HepG2 (cell line): Measurements from ENCODE around the gene CCK. TPM values are rescaled to one million over a fixed set of nuclear protein-coding genes. Genes with fewer than 3 reads are reported as not detected.

Experiments used
- ATAC-seq: fragments of 200-7000 bp; cut with Tn5 transposase; 3 replicates; pipeline ENCODE4 v1.9.1; 2020; ENCODE audit warnings: mild to moderate bottlenecking, moderate library complexity
- BruUV-seq: library from RNA; stranded (reverse); fragments of 400-500 nt; replicated peaks from 2 replicates; lab custom pipeline; 2021; lab: Mats Ljungman, UMichigan
- CTCF ChIA-PET: fragments of 300-600 bp; formaldehyde crosslinking; extraction: SDS; loops from one replicate; lab custom pipeline; 2021; ENCODE audit warnings: low total read pairs, inconsistent platforms, low intra/inter-chr PET ratio; lab: Yijun Ruan, JAX
- POLR2A ChIA-PET: fragments of 350-600 bp; sonication (Branson Sonifier 250); formaldehyde crosslinking; loops from one replicate; lab custom pipeline; 2020; ENCODE audit warnings: antibody characterized with exemption, inconsistent platforms; lab: Yijun Ruan, JAX
- DNase-seq: peaks from one replicate; pipeline ENCODE4 v3.0.0-alpha.2; 2015; ENCODE audit warnings: low spot score
- FAIRE-seq: peaks from 3 replicates; lab custom pipeline; 2011; peaks lifted over from hg19 to GRCh38; lab: Jason Lieb, UNC
- H2AFZ ChIP-seq: one replicate; pipeline ENCODE4 v1.6.1; 2011; ENCODE audit warnings: low read length, inconsistent platforms
- H3K27ac ChIP-seq: fragments of 300-600 bp; 3 replicates; pipeline ENCODE4 v1.8.0; 2011; ENCODE audit warnings: mixed run types, mild to moderate bottlenecking, mixed read lengths, low read length, inconsistent platforms; ENCODE audit not compliant: insufficient read depth; ENCODE audit errors: extremely low read length
- H3K27me3 ChIP-seq, 2 experiments: fragments of 200-600 bp in 1 of 2; 2 replicates in 1 of 2; 3 replicates in 1 of 2; pipeline versions ENCODE4 v1.6.0 to v1.8.0; 2011; ENCODE audit warnings: low read length in 2 of 2, mild to moderate bottlenecking in 2 of 2, moderate library complexity in 2 of 2, inconsistent platforms in 1 of 2; ENCODE audit not compliant: insufficient read depth in 2 of 2, control insufficient read depth in 1 of 2
- H3K36me3 ChIP-seq, 2 experiments: fragments of 200-600 bp in 1 of 2; replicated peaks in 1 of 2; 2 replicates in 1 of 2; 3 replicates in 1 of 2; pipeline versions ENCODE4 v1.5.1 to v1.8.0; 2011; ENCODE audit warnings: low read length in 2 of 2, inconsistent platforms in 1 of 2; ENCODE audit not compliant: insufficient read depth in 2 of 2, control insufficient read depth in 1 of 2
- H3K4me1 ChIP-seq: 2 replicates; pipeline ENCODE4 v1.5.1; 2012; ENCODE audit warnings: low read length, inconsistent platforms; ENCODE audit not compliant: insufficient read depth
- H3K4me2 ChIP-seq: 2 replicates; pipeline ENCODE4 v1.6.0; 2011; ENCODE audit warnings: low read depth, low read length, inconsistent platforms
- H3K4me3 ChIP-seq, 3 experiments: fragments of 200-600 bp in 1 of 3; sonication (generic), shearing (Covaris generic) in 1 of 3; replicated peaks in 1 of 3; 2 replicates each; pipeline ENCODE4 v1.5.1; 2011 to 2016; ENCODE audit warnings: low read length in 3 of 3, inconsistent platforms in 2 of 3, low read depth in 2 of 3, mild to moderate bottlenecking in 2 of 3, control low read depth in 1 of 3, mixed read lengths in 1 of 3; ENCODE audit not compliant: insufficient read depth in 1 of 3
- H3K79me2 ChIP-seq: one replicate; pipeline ENCODE4 v1.6.1; 2011; ENCODE audit warnings: low read length, inconsistent platforms; ENCODE audit not compliant: insufficient read depth
- H3K9ac ChIP-seq: 2 replicates; pipeline ENCODE4 v1.6.0; 2011; ENCODE audit warnings: mild to moderate bottlenecking, low read depth, low read length, inconsistent platforms; ENCODE audit not compliant: insufficient read depth
- H3K9me3 ChIP-seq: 2 replicates; pipeline ENCODE4 v1.5.1; 2012; ENCODE audit warnings: mild to moderate bottlenecking, low read length
- H4K20me1 ChIP-seq: 2 replicates; pipeline ENCODE4 v1.6.0; 2011; ENCODE audit warnings: inconsistent platforms, mild to moderate bottlenecking, low read length, moderate library complexity; ENCODE audit not compliant: insufficient read depth
- IKZF4 ChIP-seq: sonication (generic); formaldehyde crosslinking; IDR thresholded peaks from 2 replicates; pipeline ENCODE4 v1.5.1; 2020; ENCODE audit warnings: borderline replicate concordance, mild to moderate bottlenecking, low read depth, missing genetic modification reagents; ENCODE audit errors: not compliant biosample characterization
- PCBP2 ChIP-seq: fragments of 200-400 bp; formaldehyde crosslinking; optimal IDR thresholded peaks from 2 replicates; pipeline ENCODE3; 2018; ENCODE audit warnings: low read length, low read depth; ENCODE audit not compliant: poor library complexity, severe bottlenecking
- POLR2A ChIP-seq, 2 experiments: IDR thresholded peaks; 2 replicates each; pipeline ENCODE4 v1.6.1; 2011; ENCODE audit warnings: low read depth in 2 of 2, low read length in 2 of 2, mild to moderate bottlenecking in 1 of 2, moderate library complexity in 1 of 2; ENCODE audit not compliant: insufficient read depth in 1 of 2
- SMARCE1 ChIP-seq: fragments of 450-650 bp; IDR thresholded peaks from 2 replicates; pipeline ENCODE4 v1.6.1; 2017; ENCODE audit warnings: borderline replicate concordance
- SP140L ChIP-seq: sonication (generic); formaldehyde crosslinking; IDR thresholded peaks from 2 replicates; pipeline ENCODE4 v1.4.0; 2020; ENCODE audit warnings: missing genetic modification reagents, borderline replicate concordance
- ZFX ChIP-seq: sonication (generic); formaldehyde crosslinking; IDR thresholded peaks from 2 replicates; pipeline ENCODE4 v1.4.0; 2020; ENCODE audit warnings: mild to moderate bottlenecking, low read depth, missing genetic modification reagents, moderate library complexity
- ZNF121 ChIP-seq: sonication (generic); formaldehyde crosslinking; IDR thresholded peaks from 2 replicates; pipeline ENCODE4 v1.5.0; 2020; ENCODE audit warnings: mild to moderate bottlenecking, missing genetic modification reagents
- ZNF263 ChIP-seq: sonication (generic); formaldehyde crosslinking; IDR thresholded peaks from 2 replicates; pipeline ENCODE4 v1.4.0; 2020; ENCODE audit warnings: missing genetic modification reagents
- ZNF446 ChIP-seq: sonication (generic); formaldehyde crosslinking; IDR thresholded peaks from 2 replicates; pipeline ENCODE4 v1.5.0; 2020; ENCODE audit warnings: mild to moderate bottlenecking, missing genetic modification reagents
- ZNF629 ChIP-seq: sonication (generic); formaldehyde crosslinking; conservative IDR thresholded peaks from 2 replicates; pipeline ENCODE4 v1.5.0; 2020; ENCODE audit warnings: missing genetic modification reagents
- WGBS: methylation state at CpG from one replicate; pipeline ENCODE4 v1.1.6; 2017; ENCODE audit warnings: low lambda C conversion rate; 5-methylcytosine and 5-hydroxymethylcytosine counted together
- in situ Hi-C: cut with HindIII; loops from 2 replicates; pipeline ENCODE4 v1.10.0; 2017; ENCODE audit warnings: low pct_unique_long_range_greater_than_20kb; ENCODE audit not compliant: extremely low pct_ligation_motif_present
- intact Hi-C: fragments of 100-400 bp; cut with micrococcal nuclease; formaldehyde crosslinking; loops from one replicate; pipeline ENCODE4 v1.10.0; 2022; ENCODE audit not compliant: unreplicated experiment
- polyA plus RNA-seq, 8 experiments: library from polyadenylated mRNA; depleted of rRNA in 3 of 8; stranded (reverse) in 7 of 8; unstranded in 1 of 8; fragments of >200 nt; fragmentation: Illumina TruSeq in 4 of 8; extraction: Trizol in 4 of 8; gene quantifications; 2 replicates each; pipeline versions ENCODE4 v1.2.1 to v1.2.3, GENCODE V29; 2011 to 2016; ENCODE audit warnings: low read depth in 4 of 8, missing spikeins in 1 of 8, mixed read lengths in 1 of 8; ENCODE audit not compliant: insufficient read depth in 1 of 8
- total RNA-seq, 5 experiments: library from RNA; depleted of rRNA; stranded (reverse); fragments of >200 nt; fragmentation: Illumina TruSeq; extraction: Trizol; gene quantifications; 2 replicates each; pipeline ENCODE4 v1.2.3, GENCODE V29; 2016; ENCODE audit warnings: low read depth in 1 of 5
- TF ChIP-seq, protein P1 (sequence below): sonication (generic); formaldehyde crosslinking; IDR thresholded peaks from 2 replicates; pipeline ENCODE4 v1.4.0; 2020; ENCODE audit warnings: missing genetic modification reagents
- TF ChIP-seq, protein P2 (sequence below): sonication (generic); formaldehyde crosslinking; conservative IDR thresholded peaks from 2 replicates; pipeline ENCODE4 v1.4.0; 2020; ENCODE audit warnings: missing genetic modification reagents

Gene CCK
- total and polyA plus RNA-seq, 2 of the 13 experiments (the other 11 are each of a cell fraction or from before 2014, with no cell fraction given), result not detected

DNA sequence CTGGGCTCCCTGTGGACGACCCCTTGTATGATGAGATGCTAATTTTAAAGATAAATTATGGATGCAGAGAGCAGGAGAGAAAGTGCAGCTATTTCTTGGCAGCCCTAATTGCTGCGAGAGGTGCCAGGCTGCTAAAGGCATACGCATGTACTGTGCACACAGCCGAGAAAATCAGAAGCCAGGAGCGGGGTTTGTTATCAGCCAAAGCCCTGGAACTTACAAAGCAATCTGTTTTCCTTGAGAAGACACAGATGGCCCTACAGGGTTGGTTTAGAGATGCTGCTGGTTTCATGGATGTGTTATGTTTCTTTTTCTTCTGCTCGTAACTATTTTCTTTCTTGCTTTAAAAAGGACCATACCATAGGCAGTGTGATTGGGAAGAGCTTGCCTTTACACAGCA lies 11.7 kb upstream of the CCK start:
- ATAC-seq (no peak), FAIRE-seq (no peak), DNase-seq (no peak)
- ChIA-PET CTCF (no interaction called here), POLR2A (no interaction called here)
- Histone ChIP-seq H3K9ac (no peak overlapping the region), H3K4me2 (no peak overlapping the region), H3K36me3 (no peaks in the 10 kb centered on the region), H2AFZ (no peak overlapping the region), H3K4me1 (no peaks in the 10 kb centered on the region), H3K79me2 (no peaks in the 10 kb centered on the region), H3K27ac (no peak overlapping the region), H3K9me3 (peaks cover 12% of the 10 kb centered on the region), H4K20me1 (no peaks in the 10 kb centered on the region), H3K4me3 (no peak overlapping the region), H3K27me3 (no peaks in the 10 kb centered on the region; a peak in 1 of 5 replicates)
- in situ Hi-C loops (no loop called here), intact Hi-C loops (no loop called here)
- no TSS peak for BruUV-seq
- WGBS, result 22% methylated on average over 6 of the region's 6 CpGs
- TF ChIP-seq ZNF263 (CRISPR knock-in tag), result no peak
- no peak for TF ChIP-seq SMARCE1
- TF ChIP-seq, protein P1, sequence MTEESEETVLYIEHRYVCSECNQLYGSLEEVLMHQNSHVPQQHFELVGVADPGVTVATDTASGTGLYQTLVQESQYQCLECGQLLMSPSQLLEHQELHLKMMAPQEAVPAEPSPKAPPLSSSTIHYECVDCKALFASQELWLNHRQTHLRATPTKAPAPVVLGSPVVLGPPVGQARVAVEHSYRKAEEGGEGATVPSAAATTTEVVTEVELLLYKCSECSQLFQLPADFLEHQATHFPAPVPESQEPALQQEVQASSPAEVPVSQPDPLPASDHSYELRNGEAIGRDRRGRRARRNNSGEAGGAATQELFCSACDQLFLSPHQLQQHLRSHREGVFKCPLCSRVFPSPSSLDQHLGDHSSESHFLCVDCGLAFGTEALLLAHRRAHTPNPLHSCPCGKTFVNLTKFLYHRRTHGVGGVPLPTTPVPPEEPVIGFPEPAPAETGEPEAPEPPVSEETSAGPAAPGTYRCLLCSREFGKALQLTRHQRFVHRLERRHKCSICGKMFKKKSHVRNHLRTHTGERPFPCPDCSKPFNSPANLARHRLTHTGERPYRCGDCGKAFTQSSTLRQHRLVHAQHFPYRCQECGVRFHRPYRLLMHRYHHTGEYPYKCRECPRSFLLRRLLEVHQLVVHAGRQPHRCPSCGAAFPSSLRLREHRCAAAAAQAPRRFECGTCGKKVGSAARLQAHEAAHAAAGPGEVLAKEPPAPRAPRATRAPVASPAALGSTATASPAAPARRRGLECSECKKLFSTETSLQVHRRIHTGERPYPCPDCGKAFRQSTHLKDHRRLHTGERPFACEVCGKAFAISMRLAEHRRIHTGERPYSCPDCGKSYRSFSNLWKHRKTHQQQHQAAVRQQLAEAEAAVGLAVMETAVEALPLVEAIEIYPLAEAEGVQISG (CRISPR knock-in tag), result no peak

DNA sequence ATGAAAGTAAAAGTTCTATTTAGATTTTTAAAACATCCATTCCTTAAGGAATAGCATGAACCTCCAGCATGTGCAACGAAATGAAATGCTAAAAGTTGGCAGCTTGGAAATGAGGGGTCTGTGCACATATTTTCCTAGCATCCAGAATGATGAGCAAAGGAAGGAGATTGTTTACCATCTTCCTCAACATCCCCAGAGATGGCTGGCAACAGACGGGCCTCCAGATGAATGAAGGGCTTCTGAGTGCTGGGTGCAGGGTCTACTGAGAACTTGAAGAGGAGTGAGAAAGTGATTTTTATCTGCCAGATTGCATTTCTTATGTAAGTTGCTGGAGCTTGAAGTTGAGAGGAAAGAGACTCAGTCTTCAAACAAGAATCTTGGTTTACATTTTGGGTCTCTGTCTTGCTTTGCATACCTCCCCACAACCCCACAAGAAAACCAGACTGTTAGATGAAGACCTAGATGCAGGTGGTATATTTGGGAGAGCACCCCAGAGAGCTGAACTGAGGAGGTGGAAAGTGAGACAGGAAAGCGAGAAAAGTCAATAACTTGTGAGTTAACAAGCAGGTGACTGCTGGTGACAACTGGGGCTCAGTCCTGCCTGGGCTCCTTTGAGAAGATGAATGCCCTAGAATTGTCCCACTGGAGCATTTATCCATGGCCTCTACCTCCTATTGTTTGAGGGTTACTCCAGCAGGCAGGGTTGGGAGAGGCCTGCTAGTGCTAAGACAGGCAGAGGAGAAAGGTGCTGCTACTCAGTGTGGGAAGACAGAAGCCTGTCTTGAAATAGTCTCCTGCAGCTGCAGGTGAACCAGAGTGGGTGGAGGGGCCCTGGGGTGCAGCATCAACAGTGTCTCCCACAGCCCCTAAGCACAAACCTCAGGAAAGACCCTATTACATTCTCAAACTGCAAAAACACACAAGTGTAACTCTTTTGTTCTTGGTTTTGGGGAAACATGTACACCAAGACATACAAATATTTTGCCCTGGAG lies 10.5 kb upstream of the CCK start:
- in situ Hi-C loops (no loop called here), intact Hi-C loops (no loop called here)
- BruUV-seq, result no TSS peak
- Histone ChIP-seq H2AFZ (no peak overlapping the region), H3K4me1 (no peaks in the 10 kb centered on the region), H3K9ac (no peak overlapping the region), H3K79me2 (no peaks in the 10 kb centered on the region), H3K27ac (no peak overlapping the region), H3K9me3 (peaks cover 12% of the 10 kb centered on the region), H3K36me3 (no peaks in the 10 kb centered on the region), H3K4me3 (no peak overlapping the region), H3K27me3 (no peaks in the 10 kb centered on the region; a peak in 1 of 5 replicates), H4K20me1 (no peaks in the 10 kb centered on the region), H3K4me2 (no peak overlapping the region)
- WGBS, result 7% methylated on average over 3 of the region's 3 CpGs
- DNase-seq, result no peak
- CTCF ChIA-PET, result no interaction called here
- FAIRE-seq, result no peak
- POLR2A ChIA-PET, result no interaction called here
- ATAC-seq, result no peak
- TF ChIP-seq ZNF629 (CRISPR knock-in tag) (no peak), IKZF4 (no peak), SP140L (CRISPR knock-in tag) (no peak), ZFX (no peak), PCBP2 (no peak), POLR2A (IDR thresholded peaks at IDR 0.05; ENCODE audit: insufficient read depth in 1 of 2, low read depth in 2 of 2, low read length in 2 of 2) (no peak), ZNF121 (CRISPR knock-in tag) (no peak), ZNF446 (no peak)
- TF ChIP-seq, protein P2, sequence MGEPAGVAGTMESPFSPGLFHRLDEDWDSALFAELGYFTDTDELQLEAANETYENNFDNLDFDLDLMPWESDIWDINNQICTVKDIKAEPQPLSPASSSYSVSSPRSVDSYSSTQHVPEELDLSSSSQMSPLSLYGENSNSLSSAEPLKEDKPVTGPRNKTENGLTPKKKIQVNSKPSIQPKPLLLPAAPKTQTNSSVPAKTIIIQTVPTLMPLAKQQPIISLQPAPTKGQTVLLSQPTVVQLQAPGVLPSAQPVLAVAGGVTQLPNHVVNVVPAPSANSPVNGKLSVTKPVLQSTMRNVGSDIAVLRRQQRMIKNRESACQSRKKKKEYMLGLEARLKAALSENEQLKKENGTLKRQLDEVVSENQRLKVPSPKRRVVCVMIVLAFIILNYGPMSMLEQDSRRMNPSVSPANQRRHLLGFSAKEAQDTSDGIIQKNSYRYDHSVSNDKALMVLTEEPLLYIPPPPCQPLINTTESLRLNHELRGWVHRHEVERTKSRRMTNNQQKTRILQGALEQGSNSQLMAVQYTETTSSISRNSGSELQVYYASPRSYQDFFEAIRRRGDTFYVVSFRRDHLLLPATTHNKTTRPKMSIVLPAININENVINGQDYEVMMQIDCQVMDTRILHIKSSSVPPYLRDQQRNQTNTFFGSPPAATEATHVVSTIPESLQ (CRISPR knock-in tag), result no peak
